ENCODE data around the gene KMT2E.
"Not testable (repeated sequence)": the region's sequence is repeated elsewhere in the genome, so short reads cannot be mapped to it uniquely, and the experiment has no call there.

Gene KMT2E

GRCh38 chr7:105027176-105027853 is 13.3 kb downstream of the KMT2E start:
- DNase-seq: no peak

GRCh38 chr7:105028004-105028403 is 14.0 kb downstream of the KMT2E start:
- no peak for DNase-seq

DNA sequence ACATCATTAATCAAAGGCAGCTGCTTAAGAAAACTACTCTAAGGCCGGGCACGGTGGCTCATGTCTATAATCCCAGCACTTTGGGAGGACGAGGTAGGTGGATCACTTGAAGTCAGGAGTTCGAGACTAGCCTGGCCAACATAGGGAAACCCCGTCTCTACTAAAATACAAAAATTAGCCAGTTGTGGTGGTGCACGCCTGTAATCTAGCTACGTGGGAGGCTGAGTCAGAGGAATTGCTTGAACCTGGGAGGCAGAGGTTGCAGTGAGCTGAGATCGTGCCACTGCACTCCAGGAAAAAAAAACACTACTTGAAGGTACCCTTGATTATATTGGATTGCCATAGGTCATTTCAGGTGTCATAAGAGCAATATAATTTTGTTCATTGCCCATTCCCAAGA is 14.9 kb downstream of the KMT2E start:
- DNase-seq: not testable (repeated sequence)

GRCh38 chr7:105030447-105030846 is 16.4 kb downstream of the KMT2E start:
- no peak for DNase-seq

DNA sequence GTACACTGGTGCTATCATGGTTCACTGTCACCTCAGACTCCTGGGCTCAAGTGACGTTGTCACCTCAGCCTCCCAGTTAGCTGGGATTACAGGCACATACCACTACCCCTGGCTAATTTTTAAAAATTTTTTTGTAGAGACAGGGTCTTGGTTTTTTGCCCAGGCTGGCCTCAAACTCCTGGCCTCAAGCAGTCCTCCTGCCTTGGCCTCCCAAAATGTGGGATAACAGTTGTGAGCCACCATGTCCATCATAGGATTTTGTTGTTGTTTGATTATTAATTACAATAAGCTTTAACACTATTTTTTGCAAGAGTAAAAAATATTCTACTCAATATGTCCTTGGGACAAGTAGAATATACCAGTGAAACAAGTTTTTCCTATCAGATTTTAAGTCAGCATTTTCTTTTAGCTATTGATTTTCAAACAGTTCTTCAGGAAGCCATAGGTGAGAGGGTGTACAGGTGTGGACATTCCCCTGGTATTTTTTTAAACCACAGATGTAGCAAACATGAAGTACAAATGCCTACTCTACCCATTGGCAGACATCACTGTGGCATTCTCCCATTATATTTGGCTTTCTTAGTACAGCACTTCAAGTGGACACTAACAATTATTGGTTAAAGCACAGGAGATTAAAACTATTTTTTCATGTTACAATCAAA is 18.7 kb downstream of the KMT2E start:
- no peak for DNase-seq

- DNase-seq: no peak
These were observed 21.3 kb downstream of the KMT2E start for GRCh38 chr7:105035349-105035748.

DNA sequence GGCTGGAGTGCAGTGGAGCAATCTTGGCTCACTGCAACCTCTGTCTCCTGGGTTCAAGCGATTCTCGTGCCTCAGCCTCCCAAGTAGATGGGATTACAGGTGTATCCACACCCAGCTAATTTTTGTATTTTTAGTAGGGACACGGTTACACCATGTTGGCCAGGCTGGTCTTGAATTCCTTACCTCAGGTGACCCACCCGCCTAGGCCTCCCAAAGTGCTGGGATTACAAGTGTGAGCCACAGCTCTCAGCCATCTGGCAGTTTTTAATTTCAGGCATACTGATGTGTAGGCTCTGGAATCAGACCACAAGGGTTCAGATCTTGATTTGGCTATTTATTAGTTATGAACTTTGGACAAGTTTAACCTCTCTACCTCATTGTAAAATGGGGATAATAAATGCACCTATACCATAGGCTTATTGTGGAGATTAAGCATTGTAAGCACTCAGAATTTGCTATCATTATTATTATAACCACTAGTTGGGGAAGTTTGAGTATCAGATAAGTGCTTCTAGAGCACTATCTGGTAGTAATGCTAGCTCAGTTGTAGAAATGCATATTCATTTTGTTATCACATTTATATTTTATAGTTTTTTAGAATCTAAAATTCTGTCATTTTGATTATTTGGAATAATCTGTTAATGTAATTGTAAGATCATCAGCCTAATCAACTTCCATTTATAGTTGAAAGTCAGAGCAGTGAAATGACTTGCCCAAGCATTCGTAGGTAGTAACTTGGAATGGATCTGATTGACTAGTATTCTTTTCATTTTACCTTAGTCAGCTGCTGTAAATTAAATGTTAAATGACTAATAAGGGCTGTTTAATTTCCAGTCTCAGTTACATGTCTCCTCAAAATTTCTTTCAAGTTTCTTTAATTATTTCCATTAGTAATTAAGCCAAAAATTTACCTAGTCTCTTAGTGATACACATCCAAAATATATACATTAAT is 22.5 kb downstream of the KMT2E start:
- DNase-seq: no peak

GRCh38 chr7:105037319-105037718 is 23.3 kb downstream of the KMT2E start:
- no peak for DNase-seq

GRCh38 chr7:105044449-105045070 is 30.6 kb downstream of the KMT2E start:
- no peak for DNase-seq

DNA sequence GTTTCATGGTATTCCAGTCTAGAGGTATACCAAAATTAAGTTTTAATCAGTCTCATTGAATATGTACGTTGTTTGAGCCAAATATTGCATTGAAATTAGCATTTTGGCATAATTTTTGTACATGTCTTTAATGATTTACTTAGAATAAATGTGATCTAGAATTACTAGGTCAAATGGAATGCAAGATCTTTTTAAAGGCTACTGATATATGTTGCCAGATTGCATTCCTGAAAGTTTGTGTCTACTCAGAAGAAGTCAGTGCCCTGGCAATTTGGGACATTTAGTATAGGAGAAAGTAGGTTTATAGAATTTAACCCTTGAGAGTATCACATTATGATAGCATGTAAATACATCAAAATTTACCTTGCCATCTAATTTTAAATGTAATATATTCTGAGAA is 32.4 kb downstream of the KMT2E start:
- no peak for DNase-seq

DNA sequence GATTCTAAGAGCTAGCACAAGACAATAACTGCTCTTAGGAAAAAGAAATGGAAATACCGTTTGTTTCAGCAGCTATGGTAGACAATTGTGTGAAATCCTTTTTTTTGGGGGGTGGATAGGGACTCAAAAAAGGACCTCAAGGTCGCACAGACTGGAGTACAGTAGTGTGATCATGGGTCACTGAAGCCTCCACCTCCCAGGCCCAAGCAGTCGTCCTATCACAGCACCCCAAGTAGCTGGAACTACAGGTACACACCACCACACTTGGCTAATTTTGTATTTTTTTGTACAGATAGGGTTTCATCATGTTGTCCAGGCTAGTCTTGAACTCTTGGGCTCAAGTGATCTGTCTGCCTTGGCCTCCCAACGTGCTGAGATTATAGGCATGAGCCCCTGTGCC is 33.9 kb downstream of the KMT2E start:
- DNase-seq: no peak

- DNase-seq: no peak
These were observed 36.5 kb downstream of the KMT2E start for GRCh38 chr7:105050493-105050892.

GRCh38 chr7:105050899-105051298 is 36.9 kb downstream of the KMT2E start:
- DNase-seq: not testable (repeated sequence)

DNA sequence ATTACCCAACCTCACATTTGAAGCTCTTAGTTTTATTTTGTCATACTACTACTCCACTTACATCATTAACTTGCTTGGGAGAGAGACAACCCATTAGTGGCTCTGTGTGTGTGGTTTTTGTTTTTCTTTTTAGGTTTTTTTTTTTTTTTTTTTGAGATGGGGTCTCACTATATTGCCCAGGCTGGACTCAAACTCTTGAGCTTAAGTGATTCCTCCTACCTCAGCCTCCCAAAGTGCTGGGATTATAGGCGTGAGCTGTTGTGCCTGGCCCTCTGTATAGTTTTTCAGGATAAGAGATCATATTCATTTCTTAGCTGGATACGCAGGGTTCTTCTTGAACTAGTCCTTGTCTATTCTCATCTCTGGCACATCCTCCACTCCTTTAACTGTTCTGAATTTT is 41.1 kb downstream of the KMT2E start:
- DNase-seq: no peak

DNA sequence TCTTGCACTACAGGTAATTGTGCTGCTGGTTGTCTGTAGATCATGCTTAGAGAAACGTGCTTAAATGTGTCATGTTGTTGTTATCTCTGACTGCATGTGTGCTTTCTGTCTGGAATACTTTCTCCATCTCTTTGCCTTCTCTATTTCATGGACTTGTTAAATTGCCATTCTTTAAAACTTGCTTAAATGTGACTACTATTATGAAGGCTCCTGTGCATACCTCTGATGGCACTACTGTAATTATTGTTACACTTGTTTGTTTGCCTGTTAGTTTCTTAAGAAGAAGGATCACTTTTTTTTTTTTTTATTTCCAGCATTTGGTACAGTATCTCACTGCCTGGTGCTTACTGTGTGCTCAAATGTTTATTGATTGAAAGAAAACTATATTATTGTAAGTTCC is 41.6 kb downstream of the KMT2E start:
- no peak for DNase-seq

- DNase-seq: no peak
These were observed 43.5 kb downstream of the KMT2E start for GRCh38 chr7:105057472-105057871.

DNA sequence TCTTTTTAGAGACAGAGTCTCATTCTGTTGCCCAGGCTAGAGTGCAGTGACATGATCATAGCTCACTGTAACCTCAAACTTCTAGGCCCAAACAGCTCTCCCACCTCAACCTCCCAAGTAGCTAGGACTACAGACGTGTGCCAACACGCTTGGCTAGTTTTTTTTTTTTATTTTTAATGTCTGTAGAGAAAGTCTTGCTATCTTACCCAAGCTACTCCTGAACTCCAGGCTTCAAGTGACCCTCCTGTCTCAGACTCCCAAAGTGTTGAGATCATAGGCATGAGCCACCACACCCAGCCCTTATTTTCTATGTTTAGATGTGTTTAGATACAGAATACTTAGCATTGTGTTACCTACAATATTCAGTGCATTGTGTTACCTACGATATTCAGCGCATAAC is 46.4 kb downstream of the KMT2E start:
- no peak for DNase-seq

DNA sequence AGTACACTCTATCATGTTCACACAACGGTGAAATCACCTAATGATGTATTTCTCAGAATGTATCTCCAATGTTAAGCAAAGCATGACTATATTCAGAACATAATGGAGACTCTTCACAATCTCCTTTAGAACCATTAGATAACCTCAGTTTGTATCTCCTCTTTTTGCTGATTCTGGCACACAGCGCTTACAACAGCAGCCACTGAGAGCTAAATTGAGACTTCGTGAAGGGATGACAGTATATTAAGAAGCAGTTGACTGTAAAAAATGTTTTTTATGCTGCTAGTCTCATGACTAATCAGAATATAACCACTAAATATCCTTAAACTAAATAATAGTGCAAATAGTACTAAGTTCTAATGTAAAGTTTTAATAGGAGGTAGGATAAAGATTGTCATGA is 46.9 kb downstream of the KMT2E start:
- no peak for DNase-seq

DNA sequence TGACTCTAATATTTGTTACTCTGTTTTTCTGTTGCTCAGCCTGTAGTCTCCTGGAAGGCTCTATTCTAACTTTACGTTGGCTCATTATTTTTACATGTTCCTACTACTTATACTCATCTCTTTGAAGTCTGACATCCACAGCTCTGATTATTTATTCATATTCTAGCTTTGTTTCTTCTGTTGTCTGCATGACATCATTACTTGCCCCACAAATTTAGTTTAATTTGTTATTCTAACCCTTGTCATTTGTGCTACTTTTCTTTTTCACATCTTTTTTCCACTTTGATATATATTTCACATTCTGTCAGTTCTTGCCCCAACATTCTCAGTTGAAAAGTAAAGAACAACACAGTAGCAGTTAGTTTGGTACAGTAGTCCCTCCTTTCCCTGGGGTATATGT is 51.1 kb downstream of the KMT2E start:
- no peak for DNase-seq

GRCh38 chr7:105067691-105068090 is 53.7 kb downstream of the KMT2E start:
- DNase-seq: no peak

DNA sequence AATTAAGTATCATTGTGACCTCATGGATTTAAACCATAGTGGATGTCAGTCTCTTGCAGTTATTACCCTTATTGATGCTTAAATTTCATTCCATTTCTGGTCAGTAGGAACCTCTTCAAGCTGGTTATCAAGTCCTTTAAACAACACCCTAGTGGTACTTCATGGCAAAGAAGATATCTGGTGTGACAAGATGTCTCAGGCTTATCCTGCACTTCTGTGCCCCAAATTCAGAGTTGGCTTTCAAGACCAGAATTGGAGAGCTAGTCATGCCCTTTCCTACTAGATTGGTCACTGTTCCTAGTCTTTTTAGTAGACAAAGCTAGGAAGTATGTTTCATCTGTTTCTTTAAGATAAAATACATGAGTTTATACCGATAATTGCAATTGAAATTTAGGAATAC is 54.9 kb downstream of the KMT2E start:
- DNase-seq: no peak

DNA sequence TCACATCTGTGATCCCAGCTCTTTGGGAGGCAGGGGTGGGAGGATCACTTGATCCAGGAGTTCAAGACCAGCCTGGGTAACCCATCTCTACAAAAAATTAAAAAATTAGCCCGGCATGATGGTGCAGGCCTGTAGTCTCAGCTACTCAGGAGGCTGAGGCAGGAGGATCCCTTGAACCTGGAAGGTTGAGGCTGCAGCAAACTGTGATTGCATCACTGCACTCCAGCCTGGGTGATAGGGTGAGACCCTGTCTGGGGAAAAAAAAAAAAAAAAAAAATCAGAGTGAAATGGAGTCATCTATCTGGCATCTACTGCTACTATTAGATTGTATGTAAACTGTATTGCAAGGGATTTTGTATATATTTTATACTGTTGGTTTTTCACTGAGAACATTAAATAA is 59.1 kb downstream of the KMT2E start:
- no peak for DNase-seq

DNA sequence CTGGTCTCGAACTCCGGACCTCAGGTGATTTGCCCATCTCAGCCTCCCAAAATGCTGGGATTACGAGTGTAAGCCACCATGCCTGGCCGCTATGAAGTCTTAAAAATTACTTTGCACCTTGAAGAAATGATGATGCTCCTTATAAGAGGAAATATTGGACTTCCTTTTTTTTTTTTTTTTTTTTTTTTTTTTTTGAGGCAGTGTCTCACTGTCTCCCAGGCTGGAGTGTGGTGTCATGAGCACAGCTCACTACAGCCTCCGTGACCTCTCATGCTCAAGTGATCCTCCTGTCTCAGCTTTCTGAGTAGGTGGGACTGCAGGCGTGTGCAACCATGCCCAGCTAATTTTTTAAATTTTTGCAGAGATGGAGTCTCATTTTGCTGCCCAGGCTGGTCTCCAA is 65.3 kb downstream of the KMT2E start:
- DNase-seq: no peak

All from NCI-H774 (cell line).